ENCODE measurements around the gene CCSER1.

The CCSER1 gene

GRCh38 chr4:90992213-90992612 is 865.0 kb downstream of the CCSER1 start:
- H3K4me3 Mint-ChIP-seq, result no peak overlapping the region
- H3K9me3 Mint-ChIP-seq, result no peaks in the 10 kb centered on the region
- H3K36me3 Mint-ChIP-seq (ENCODE audit: low read depth), result no peaks in the 10 kb centered on the region
- no peaks in the 10 kb centered on the region for H3K4me1 Mint-ChIP-seq
- DNase-seq, result no peak
- H3K27me3 Mint-ChIP-seq (ENCODE audit: low read depth, poor library complexity), result no peaks in the 10 kb centered on the region
- H3K27ac Mint-ChIP-seq, result no peak overlapping the region
- no peak for TF ChIP-seq CTCF (IDR thresholded peaks at IDR 0.05)

- Mint-ChIP-seq H3K4me3 (no peak overlapping the region), H3K36me3 (ENCODE audit: low read depth) (no peaks in the 10 kb centered on the region), H3K27me3 (ENCODE audit: low read depth, poor library complexity) (no peaks in the 10 kb centered on the region), H3K4me1 (no peaks in the 10 kb centered on the region), H3K27ac (no peak overlapping the region), H3K9me3 (no peaks in the 10 kb centered on the region)
- no peak for DNase-seq
- no peak for TF ChIP-seq CTCF (IDR thresholded peaks at IDR 0.05)
Observed at GRCh38 chr4:90994851-90995574, 867.8 kb downstream of the CCSER1 start.

- Mint-ChIP-seq H3K27ac (no peak overlapping the region), H3K4me1 (no peaks in the 10 kb centered on the region), H3K36me3 (ENCODE audit: low read depth) (no peaks in the 10 kb centered on the region), H3K4me3 (no peak overlapping the region), H3K9me3 (no peaks in the 10 kb centered on the region), H3K27me3 (ENCODE audit: low read depth, poor library complexity) (peaks cover 4% of the 10 kb centered on the region)
- DNase-seq, result no peak
- TF ChIP-seq CTCF (IDR thresholded peaks at IDR 0.05), result no peak
Observed at GRCh38 chr4:90995996-90996395, 868.8 kb downstream of the CCSER1 start.

- H3K9me3 Mint-ChIP-seq, result no peaks in the 10 kb centered on the region
- H3K36me3 Mint-ChIP-seq (ENCODE audit: low read depth), result no peaks in the 10 kb centered on the region
- no peak overlapping the region for H3K27ac Mint-ChIP-seq
- no peak for TF ChIP-seq CTCF (IDR thresholded peaks at IDR 0.05)
- no peak for DNase-seq
- no peak overlapping the region for H3K4me3 Mint-ChIP-seq
- H3K27me3 Mint-ChIP-seq (ENCODE audit: low read depth, poor library complexity), result peaks cover 4% of the 10 kb centered on the region
- H3K4me1 Mint-ChIP-seq, result no peaks in the 10 kb centered on the region
Observed at GRCh38 chr4:90996813-90997212, 869.6 kb downstream of the CCSER1 start.

GRCh38 chr4:91015861-91016260 is 888.7 kb downstream of the CCSER1 start:
- H3K9me3 Mint-ChIP-seq, result no peaks in the 10 kb centered on the region
- no peak overlapping the region for H3K27ac Mint-ChIP-seq
- peaks cover 3% of the 10 kb centered on the region for H3K27me3 Mint-ChIP-seq (ENCODE audit: low read depth, poor library complexity)
- no peaks in the 10 kb centered on the region for H3K36me3 Mint-ChIP-seq (ENCODE audit: low read depth)
- no peak overlapping the region for H3K4me3 Mint-ChIP-seq
- DNase-seq, result no peak
- TF ChIP-seq CTCF (IDR thresholded peaks at IDR 0.05), result no peak
- H3K4me1 Mint-ChIP-seq, result no peaks in the 10 kb centered on the region

GRCh38 chr4:91019513-91019912 is 892.3 kb downstream of the CCSER1 start:
- Mint-ChIP-seq H3K4me3 (no peak overlapping the region), H3K4me1 (no peaks in the 10 kb centered on the region), H3K27me3 (ENCODE audit: low read depth, poor library complexity) (peaks cover 3% of the 10 kb centered on the region), H3K9me3 (no peaks in the 10 kb centered on the region), H3K36me3 (ENCODE audit: low read depth) (no peaks in the 10 kb centered on the region), H3K27ac (no peak overlapping the region)
- no peak for DNase-seq
- no peak for TF ChIP-seq CTCF (IDR thresholded peaks at IDR 0.05)

Data from nephron progenitor cell (in vitro differentiated cells).